ENCODE data around the gene SLCO2A1.

Gene SLCO2A1

DNA sequence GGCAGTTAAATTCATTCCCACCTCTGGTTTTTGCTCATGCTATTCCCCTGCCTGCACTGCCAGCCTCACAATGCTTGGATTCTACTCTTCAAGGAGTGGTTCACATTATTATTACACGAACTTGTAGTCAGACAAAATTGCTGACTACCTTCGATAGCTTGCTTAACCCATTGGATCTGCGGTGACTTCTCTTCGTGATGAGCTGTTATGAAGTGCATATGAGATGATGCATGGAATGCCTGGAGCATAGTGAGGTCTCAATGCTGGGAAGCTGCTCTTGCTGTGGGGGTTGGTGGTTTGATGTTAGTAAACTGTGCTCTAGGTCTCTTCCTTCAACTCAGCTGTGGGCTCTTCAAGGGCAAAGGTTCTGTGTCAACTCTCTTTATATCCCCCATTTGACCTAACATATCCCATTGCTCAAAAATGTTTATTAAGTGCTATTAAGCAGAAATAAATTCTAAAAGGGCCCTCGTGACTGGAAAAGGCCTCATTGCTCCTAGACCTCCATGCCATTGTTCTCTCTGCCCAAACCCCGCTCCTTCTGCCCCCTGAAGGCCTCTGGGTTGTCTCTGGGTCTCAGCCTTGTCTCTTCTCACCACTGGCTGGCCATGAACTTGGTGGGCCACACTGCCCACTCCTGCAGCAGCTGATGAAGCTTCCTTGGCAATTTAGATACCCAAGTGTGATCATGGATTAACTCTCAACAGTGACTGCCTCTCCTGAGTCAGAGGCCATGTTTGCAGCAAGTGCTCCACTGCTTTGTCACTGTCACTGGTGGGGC, 4.5 kb upstream of the SLCO2A1 start:
- no peak for DNase-seq (ENCODE audit: low spot score)

DNA sequence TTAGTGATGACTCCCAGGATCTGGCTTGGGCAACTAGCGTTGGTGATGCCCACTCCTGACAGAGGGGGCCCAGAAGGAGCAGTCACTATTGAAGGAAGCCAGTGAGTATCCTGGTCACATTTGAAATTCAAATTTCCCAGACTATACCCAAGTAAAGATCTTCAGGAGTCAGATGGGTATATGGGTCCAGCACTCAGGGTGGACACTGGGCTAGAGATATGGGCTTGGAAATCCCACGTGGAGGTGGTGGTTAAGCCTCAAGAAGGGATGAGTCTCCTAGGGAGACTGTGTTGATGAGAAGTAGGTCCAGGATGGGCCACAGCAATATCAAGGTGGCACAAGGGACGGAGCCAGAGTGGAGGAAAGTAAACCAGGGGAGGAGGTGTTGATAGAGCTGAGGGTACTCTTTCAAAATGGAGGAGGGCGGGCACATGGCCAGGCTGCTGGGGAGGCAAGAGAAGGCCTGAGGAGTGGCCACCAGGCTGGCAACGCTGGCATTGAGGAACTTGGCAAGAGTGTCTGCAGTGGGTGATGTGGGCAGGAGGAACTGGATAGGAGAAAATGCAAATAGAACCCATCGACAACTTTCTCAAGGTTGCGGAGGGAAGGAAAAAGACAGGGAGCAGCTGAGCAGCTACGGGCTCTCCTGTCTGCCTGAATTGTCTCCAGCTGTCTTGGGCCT, 3.7 kb upstream of the SLCO2A1 start:
- no peak for DNase-seq (ENCODE audit: low spot score)

DNA sequence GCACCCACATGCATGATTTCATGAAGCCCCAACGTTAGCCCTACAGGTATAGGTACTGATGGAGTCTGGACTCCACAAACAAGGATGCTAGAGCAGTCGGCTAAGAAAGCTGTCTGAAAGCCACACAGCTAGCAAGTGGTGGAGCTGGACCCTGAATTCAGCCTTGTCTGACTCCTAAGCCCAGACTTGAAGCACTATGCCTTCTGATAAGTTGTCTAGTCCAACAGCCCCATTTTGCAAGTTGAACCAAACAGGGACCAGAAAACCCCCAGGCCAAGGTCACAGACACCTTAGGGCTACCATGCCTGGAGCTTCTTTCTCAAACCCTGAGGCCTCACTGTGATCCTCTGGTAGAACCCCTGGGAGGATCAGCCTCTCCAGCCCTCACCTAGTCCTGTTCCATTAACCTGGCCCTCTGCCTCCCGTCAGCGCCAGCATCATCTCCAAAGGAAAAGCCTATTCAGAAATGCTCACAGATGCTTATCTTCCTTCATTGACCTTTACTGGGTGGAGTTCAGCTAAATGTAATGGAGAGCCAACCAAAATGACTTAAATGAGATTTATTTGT, 1.7 kb upstream of the SLCO2A1 start:
- no peak for DNase-seq (ENCODE audit: low spot score)

DNA sequence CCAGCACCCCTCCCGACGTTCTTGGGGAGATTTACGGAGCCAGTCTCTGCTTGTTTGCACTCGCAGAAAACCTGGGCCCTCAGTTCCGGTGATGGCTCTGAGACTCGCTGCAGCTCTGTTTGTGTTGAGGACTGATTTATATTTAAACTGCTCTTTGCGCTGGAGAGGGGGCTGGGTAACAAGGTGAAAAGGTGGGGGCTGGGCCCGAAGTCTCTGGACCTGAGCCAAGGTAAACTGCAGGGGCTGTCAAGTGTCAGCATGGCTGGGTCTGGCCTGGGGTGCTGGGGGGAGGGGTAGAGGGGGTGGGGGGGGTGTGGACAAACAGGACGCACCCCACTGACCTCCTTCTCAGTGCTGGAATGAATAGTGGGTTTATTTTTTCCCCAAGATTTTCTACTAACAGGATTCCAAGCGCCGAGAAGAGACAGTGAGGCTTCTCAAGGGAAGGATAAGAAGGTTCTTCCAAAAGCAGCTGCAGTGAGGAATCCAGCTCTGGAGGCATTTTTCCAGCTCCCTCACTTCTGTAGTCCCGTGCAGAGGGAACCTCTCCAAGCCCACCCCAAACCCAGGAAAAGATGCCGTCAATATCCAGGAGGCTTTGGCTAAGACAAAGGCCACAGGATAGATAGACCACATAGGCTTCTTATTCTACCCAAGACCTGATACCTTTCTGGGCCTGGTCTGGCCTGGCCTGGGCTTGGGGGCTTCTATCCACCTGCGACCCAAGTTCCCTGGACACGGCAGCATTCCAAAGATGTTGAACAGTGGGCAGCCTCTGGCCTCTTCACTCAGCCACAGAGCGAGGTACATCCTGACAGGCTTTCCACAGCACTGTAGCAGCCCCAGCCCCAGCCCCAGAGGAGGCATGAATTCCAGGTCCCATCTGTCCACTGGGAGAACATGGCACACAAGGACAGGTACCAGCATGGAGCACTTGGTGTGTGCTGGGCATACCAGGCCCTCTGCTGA, 938 bp upstream of the SLCO2A1 start:
- DNase-seq (ENCODE audit: low spot score): no peak

DNA sequence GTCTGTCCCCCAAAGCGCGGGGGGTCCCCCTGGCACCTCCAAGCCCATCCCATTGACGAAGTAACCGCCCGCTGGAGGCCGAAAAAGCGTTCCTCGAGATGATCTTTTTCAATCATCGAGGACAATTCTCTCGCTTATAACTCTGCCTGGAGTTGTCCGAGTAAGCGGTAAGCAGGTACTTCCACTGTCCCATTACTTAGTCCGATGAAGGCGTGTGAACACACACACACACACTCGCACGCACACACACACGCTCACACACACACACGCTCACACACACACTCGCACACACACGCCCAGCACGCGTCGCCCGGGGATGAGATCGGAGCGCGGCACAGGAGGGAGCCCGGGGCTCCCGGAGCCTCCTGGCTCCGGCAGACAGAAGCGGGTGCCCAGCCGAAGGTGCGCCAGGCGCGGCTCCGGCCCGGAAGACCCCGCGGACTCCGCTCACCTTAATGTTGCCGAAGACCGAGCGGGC, 430 bp downstream of the SLCO2A1 start:
- peak; percentile 28 for DNase-seq (ENCODE audit: low spot score)

DNA sequence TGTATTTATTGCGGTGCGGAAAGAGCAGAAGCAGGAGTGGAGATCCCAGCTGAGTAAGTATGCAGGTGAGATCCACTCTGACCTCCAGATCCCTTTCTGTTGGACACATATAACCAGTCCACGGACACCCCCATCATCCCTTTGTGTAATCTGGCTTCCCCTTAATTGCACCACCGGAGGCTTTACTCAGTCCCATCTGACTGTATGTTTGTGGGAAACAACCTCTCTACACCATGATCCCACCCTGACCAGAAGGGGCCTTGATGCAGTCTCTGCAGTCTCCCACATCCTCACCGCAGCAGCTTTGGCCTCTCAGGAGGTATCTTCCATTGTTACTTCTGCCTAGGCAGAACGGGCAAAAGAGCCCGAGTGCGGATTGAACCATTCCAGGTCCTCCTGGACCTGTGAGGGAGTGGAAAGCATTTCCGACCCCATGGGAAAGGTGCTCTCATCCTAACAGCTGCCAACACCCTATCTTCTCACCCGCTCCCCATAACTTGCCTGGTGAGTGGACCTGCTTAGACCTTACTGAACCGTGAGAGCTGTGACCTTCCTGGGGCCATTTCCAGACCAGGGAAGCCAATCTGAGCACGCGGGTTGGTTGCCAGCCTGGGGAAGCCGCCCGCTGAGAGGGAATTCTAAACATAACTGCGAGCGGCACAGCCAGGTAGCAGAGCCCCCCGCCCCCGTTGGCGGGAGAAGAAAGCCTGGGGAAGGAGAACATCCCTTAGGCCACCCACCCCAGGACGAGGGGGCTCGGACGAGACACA, 1.1 kb downstream of the SLCO2A1 start:
- peak; percentile 41 for DNase-seq (ENCODE audit: low spot score)

DNA sequence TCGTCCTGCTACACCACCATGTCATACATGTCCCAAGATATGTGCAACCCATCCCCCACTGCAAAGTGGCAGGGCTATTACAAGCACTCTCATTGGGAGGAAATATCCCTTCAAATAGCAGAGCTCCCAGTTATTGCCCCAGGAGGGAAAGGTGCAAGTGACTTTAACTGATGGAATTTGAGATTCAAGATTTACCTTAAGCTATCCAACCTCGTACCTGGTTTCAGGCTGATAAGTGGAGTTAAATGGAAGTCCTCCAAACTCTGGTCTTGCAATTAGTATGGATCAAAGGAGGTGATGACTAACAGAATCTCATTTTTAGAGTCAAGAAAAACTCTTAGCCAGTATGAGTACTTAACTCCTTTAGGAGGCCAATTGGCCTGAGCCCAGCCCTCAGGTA, 2.1 kb downstream of the SLCO2A1 start:
- no peak for DNase-seq (ENCODE audit: low spot score)

DNA sequence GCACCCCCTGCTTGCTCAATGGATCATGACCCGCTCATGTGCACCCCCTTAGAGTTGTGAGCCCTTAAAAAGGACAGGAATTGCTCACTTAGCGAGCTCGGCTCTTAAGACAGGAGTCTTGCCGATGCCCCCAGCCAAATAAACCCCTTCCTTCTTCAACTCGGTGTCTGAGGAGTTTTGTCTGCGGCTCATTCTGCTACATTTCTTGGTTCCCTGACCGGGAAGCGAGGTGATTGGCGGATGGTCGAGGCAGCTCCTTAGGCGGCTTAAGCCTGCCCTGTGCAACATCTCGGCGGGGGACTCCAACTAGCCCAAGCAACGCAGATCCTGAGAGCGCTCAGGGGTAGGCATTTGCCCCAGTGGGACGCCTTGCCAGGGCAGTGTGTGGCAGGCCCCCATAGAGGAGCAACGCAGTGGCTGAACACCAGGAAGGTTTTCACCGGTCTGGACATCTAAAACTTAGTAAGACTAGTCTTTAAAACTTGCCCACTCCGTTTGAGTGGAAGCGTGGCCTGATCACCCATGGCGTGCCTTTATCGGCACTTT, 9.5 kb downstream of the SLCO2A1 start:
- DNase-seq (ENCODE audit: low spot score): no peak

DNA sequence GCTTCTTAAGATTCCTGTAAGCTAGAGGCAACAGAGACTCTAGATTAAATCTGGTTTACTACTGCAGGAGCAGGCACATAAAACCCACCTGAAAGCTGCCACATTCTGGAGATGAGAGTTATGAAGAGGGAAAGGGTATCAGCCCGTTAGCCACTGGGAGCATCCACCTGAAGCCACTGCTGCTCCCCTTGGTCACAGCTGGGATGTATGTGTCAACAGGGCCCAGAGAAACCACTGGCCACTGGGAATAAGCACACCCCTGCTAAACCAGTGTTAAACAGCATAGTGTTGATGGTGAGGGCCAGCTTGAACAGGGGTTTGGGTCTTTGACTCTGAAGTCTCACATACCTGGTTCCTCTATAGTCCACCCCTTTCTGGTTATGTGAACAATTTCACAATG, 10.9 kb downstream of the SLCO2A1 start:
- no peak for DNase-seq (ENCODE audit: low spot score)

DNA sequence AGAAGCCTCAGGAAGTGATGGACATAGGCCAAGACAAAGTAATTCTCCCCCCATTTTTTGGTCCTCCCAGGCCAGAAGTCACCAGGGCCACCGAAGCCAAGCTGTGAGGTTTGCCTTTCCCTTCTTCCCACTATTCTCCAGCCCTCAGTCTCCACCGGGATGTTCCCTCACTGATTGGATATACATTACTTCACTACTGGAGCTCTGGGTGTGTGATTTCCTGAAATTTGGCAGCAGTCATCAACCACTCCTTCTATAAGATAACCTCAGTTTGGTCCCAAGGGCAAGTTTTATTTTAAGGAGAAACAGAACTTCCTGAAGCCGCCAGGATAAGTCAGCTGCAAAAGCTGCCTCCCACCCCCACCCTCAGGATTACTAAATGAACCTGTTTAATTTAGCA, 11.3 kb downstream of the SLCO2A1 start:
- no peak for DNase-seq (ENCODE audit: low spot score)

DNA sequence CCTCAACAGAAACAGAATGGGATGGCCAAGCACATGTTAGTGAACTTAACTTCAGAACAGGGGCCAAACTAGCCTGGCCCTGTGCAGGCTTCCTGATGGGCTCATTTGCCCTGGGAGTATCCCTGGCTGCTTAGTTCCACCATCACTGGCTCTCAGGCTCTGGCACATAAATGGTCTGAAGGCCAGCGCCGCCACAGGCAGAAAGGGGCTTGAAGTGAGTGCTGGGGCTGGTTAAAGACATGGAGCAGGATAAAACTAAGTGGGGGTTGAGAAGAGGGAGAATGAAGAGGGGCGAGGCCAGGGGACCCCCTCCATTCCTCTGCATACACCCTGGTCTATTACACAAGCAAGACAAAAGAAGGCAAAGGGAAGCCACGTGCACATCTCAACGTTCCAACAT, 12.2 kb downstream of the SLCO2A1 start:
- no peak for DNase-seq (ENCODE audit: low spot score)

DNA sequence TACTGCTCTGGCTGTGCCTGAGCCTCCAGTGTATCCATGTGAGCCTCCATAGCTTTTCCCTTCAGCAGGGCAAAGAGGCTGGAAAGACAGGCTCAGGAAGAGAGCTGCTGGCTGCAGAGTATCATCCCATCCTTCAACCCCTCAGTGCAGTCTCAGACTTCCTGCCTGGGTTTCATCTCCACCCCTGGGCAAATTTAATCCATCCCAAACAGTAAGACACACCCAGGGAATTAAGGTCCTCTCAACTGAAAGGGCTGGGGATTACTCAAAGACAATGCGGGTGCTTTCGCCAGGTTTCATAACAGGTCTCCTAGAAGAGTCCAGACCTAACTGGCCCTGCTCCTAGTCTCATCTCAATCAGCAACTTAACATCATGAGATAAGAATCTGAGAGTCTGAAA, 15.5 kb downstream of the SLCO2A1 start:
- no peak for DNase-seq (ENCODE audit: low spot score)

DNA sequence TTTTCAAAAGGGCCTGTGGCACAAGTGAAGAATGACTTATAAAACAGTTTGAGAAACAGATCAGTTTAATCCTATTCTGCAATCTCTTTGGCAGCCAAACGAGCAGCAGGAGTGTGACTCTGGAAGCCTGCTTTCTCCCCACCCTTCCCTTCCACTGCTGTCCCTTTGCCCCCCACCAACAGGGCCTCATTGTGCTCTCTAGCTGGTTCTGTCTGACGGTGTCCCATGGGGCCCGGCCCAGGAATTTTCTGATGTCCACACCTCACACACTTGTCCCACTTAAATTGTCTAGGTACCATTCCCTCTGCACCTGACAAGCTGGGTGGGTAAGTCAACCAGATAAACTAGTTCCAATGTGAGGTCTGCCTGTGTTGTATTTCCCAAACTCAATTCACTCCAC, 16.4 kb downstream of the SLCO2A1 start:
- no peak for DNase-seq (ENCODE audit: low spot score)

DNA sequence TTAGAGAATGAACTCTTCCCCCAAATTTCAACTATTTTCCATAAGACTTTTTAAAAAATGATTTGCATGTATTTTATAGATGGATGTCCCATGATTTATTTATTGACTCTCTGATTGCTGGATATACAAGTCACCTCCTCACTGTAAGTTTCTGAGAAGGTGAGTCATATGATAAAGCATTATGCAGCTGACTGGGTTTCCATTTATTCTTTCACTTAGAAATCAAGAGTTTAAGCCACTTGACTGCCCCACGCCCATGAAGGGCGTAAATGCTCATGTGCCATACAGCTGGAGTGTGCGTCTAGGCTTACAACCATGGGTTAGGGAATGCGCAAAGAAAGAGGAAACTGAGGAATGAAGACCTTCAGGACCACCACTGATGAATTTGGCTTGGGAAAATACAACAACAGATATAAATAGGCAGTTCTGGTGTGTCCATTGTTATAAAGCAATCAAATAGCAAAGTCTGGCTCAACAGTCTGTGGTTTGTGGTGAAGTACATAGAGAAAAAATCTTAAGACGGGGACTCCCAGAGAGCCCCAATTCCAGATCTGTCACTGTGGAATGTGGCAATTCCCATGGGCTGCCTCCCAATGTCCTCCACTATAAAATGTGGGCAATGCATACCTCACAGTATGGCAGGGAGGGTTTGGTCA, 20.3 kb downstream of the SLCO2A1 start:
- DNase-seq (ENCODE audit: low spot score): no peak

DNA sequence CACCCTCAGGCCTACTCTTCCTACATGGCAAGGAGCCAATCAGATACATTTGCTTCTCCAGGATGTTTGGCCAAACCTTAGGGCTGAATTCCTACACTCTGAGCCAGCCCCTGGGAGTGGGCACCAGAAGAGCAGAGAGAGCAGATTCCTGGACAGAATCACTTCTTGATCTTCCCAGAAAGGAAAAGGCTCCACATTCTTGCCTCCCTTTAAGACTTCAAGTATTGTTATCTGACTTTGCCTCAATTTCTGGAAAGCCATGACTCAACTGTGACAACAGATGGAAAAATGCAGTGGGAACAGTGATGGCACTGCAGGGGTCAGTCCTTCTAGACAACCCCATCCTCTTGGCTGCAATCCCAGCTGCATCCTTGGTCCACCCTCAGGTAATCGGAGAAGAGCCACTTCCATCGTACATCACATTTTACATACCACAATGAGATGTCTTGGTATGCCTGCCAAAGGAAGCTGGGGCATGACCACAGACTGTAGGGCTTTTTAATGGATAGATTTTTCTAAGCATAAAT, 21.0 kb downstream of the SLCO2A1 start:
- DNase-seq (ENCODE audit: low spot score): no peak

DNA sequence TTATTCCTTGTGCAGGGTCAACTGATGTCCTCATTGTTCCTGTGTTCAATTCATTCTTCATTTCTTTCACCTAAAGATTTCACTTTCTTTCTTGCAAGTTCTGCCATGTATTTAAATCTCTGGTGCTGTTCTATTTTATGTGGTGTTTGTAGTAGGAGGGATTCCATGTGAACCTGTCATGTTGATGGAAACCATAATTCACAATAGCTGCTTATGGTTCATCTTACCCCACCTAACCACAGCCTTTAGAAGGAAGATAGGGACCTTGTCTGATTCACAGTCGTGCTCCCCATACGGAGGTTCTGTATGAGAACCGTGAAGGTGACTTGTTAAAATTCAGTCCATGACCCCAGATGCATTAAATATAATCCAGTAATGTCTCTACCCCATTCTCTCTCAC, 21.9 kb downstream of the SLCO2A1 start:
- DNase-seq (ENCODE audit: low spot score): no peak

DNA sequence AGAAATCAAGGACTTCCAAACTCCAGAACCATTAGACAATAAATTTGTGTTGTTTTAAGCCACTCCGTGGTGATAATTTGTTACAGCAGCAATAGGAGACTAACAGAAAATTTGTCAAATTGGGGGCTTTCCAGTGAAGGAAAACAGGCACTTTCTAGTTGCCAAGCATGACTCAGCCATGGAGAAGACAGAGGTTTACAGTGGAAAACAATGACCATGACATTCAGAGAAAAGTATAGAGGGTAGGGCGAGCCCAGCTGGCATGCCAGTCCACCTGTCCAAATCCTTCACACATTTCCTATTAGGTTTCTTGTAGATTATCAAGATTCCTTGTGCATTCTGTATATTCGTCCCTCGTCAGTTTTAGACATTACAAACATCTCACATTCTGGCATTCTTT, 24.9 kb downstream of the SLCO2A1 start:
- no peak for DNase-seq (ENCODE audit: low spot score)

DNA sequence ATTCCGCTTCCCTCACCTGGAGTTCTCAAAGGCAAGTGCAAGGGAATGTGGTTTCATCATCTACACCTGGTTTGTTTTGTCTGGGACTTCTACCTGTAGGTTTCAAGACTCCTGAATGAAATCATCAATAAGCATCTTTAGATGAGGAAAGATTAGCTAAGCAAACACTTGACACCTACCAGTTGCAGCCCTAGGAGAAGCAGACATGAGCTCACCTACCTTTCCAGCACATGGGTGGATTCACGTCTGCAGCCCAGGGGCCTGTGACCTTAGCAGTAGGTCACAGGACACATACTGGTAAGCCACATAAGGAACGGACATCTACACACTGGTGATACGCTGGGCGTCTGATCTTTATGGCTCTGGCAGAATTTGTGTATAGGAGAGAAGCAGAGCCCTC, 26.7 kb downstream of the SLCO2A1 start:
- no peak for DNase-seq (ENCODE audit: low spot score)

DNA sequence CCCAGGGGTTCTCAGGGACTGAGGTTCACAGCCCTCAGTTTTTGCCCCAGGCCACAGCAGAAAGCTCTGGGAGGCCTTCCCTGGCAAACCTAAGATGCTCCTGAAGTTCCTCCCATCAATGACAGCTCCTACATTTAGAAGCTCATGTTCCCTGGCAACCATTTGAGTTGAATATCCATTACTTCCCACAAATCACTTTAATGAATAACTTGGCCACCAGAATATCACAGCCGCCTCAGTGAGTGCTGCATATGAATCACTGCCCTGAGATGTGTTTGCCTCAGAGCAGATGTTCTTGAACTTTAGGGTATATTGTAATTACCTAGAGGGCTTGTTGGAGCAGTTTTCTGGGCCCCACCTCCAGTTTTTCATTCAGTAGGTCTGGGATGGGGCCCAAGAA, 27.4 kb downstream of the SLCO2A1 start:
- no peak for DNase-seq (ENCODE audit: low spot score)

DNA sequence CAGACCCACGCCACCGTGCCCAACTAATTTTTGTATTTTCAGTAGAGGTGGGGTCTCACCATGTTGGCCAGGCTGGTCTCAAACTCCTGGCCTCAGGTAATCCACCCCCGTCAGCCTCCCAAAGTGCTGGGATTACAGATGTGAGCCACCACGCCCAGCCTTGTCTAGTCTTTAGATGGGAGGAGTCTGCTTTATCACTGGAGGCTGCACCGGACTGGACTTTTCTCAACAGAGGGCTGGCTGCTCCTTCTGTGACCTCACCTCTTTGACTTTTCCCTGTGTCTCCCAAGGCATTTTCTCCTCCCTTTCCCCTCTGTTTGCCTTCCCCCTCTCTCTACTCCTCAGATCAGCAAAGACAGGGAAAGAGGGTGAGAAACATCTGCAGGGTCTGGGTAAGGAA, 28.5 kb downstream of the SLCO2A1 start:
- DNase-seq (ENCODE audit: low spot score): no peak

All from iPS-NIHi11 (cell line).